ENCODE measurements around the gene AADACL4.

- no peak for TF ChIP-seq CTCF (IDR thresholded peaks at IDR 0.05; ENCODE audit: poor library complexity)
- no peak for TF ChIP-seq EZH2 (IDR thresholded peaks at IDR 0.05; ENCODE audit: borderline replicate concordance)
Measured at GRCh38 chr1:12627296-12627695, 16.6 kb upstream of the AADACL4 start.

Data from hepatocyte (in vitro differentiated cells).